NOMO-1 treated with DMSO at 0.1 percent for 48 hours (cell line): ENCODE measurements around the gene ARHGAP10.
"Not testable (repeated sequence)": the region's sequence is repeated elsewhere in the genome, so short reads cannot be mapped to it uniquely, and the experiment has no call there.

Experiments used
- DNase-seq: peaks from one replicate; lab custom pipeline; 2025; ENCODE audit not compliant: unreplicated experiment; lab: John Stamatoyannopoulos, UW

The ARHGAP10 gene

DNA sequence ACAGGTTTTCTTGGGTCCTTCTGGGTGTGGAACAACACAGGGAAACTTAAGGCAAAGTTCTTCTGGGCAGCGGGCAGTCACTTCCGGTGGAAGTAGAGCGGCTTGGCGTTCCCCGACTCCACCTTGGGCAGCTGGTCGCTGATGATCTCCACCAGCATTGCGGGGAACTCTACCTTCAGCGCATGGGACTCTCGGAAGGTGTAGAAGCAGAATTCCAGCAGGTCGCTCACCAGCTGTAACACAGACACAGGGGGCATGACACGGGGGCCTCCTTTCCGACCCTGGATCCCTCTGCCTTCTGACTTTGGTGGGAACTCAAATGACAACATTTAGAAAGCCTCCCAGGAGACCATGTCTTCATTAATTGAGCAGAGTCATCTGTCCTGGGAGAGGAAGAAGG lies 349.4 kb downstream of the ARHGAP10 start:
- no peak for DNase-seq

GRCh38 chr4:148081745-148082144 lies 349.9 kb downstream of the ARHGAP10 start:
- DNase-seq: no peak

- DNase-seq: not testable (repeated sequence)
Measured at GRCh38 chr4:148083073-148083472, 351.2 kb downstream of the ARHGAP10 start.

DNA sequence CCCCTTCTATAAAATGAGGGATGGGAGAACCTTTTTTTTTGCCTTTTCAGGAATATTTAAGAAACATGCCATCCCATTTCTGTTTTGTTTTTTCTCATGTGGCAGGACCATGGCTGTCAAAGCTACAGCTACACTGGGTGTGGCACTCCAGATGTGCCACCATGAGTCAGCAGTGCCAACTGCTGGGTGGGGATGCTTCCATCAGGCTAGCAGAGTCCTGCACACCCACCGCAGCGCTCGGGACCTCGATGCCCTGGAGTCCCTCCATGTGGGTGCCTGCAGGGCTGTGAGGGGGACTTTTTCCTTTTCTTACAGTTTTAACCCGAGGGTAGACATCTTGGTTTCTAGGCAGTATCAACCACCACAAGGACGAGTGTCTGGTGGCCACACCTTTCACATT lies 357.7 kb downstream of the ARHGAP10 start:
- no peak for DNase-seq

DNA sequence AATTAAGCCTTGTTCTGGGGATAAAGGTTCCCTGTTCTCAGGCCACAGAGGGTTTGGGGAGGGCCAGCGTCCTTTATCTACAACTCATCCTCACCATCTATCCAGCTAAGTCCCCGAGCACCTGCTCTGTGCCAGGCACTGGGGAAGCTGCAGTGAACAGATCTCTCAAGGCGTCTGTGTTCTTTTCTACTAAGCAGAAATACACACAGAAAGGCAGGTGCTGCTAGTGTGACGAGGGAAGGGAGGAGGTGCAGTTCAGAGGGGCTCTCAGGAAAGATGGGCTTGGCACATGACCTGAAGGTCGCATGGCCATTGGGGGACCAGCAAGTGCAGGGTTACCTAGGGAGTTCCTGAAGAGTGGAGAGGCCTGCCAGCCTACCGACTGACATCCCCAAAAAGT lies 358.1 kb downstream of the ARHGAP10 start:
- DNase-seq: no peak

DNA sequence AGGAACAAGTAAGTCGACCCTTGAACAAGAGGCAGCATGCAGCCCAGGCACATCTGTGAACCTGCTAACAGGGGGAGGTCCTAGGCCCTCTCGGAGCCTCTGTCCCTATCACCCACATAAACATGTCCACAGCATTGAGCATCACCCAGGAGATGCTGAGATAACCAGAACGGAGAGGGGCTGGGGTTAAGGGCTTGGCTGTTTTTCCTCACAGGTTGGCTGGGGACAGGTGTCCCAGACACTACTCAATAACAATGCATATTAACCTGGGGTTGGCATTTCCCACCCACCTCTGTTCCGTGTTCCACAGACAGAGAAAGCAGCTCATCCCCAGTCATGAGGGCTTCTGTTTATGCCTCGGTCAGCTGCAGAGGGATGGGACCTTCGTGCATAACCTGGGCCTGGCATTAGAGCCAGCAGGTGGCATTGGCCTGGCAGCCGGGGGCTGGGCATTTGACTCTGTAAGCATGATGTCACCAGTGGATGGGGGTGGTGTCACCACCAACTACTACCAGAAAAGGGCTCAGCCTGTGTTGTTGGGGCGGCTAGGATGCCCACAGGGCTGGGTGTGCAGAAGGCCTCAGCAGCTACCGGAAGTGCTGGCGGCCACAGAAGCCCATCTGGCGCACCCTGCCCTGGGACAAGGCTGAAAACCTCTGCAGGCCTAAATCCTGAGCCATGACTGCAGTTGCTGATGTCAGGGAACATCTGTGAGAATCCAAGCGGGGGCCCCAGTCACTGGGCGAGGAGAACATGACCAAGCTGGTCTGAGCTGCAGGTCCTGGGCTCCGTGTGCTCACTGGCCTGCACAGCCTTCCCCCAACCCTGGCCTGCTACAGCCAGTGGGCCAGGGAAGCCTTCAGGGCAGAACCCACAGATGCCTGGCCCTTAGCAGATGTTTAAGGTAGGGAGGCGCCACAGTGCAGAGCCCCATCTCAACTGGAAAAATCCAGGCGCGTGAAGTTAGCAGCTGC lies 358.9 kb downstream of the ARHGAP10 start:
- no peak for DNase-seq

DNA sequence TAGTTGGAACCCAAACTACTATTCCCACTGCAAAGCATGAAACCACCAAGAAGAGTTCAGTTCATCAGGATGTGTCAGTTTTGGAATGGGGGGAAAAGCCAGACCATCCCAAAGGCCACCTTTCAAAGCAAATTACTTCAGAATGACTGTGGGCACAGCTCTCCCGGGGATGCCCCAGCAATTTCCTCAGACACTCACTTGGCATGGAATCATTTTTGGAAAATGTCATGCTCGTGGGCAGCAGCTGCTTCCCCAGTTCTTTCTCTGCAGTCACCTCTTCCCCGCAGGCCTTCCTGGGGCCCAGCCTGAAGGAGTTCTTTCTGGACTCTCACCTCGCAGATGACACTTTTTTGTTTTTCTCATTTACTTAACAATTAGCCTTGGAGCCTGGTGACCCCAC lies 360.0 kb downstream of the ARHGAP10 start:
- no peak for DNase-seq

GRCh38 chr4:148092316-148093014 lies 360.6 kb downstream of the ARHGAP10 start:
- DNase-seq: no peak

- no peak for DNase-seq
Measured at GRCh38 chr4:148093065-148093464, 361.2 kb downstream of the ARHGAP10 start.

- DNase-seq: no peak
Measured at GRCh38 chr4:148094149-148094548, 362.3 kb downstream of the ARHGAP10 start.

DNA sequence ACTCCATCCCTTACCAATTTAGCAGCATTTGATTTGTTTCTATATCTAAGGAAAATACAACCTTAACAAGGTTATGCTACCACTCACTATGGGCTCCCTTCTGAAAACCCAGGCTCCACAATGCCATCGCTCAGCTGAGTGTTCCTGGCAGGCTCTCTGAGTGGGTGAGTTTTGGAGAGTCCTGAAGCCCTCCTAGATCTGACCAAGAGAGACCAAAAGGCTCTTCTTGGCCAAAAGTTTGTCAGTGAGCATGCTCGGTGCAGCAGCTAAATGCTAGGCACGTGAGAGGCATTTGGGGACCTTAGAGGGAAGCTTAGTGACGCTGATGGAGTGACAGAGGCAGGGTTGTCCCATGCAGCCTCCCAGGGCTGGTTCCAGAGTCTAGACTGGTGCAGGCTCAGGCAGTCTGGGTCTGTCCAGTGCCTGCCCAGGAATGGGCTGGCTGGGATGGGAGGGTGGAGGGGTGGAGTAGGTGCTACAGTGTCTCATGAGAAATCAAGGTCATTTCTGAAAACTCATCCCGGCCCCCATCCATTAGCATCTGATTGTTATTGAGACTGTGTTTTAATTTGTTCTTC lies 363.5 kb downstream of the ARHGAP10 start:
- DNase-seq: no peak

GRCh38 chr4:148097801-148098200 lies 365.9 kb downstream of the ARHGAP10 start:
- DNase-seq: no peak

DNA sequence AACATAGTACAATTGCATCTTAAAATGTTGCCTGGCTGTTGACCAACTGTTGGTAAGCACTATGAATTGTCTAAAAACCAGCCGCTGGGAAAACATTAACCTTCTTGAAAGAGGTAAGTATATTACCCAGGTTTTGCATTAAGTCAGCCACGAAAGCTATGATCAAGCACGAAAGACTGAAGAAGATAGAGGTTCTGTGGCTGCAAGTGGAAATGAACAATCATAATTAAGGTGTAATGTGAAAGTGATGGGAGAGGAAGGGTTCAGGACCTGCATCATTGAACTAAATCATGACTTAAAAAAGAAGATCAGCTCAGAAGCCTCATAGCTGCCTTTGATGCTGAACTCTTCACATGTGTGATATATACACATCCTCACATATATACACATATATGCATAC lies 369.3 kb downstream of the ARHGAP10 start:
- DNase-seq: no peak

DNA sequence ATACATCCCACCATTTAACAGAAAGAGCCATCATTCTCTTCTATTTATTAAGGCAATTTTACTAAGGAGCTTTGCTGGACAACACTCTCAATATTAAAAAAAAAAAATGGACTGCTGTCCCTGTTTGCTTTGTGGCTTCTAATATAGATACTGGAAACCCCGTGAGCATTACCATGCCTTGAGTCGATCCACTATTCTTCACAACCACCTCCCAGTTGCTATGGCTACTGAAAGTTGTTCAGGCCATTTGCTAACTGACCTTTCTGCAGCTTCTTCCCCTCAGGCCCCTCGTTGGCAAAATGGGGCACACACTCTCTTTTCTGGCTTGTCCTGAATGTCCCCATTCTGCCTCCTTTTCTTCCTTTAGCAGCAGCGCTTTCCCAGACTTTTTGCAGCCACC lies 369.9 kb downstream of the ARHGAP10 start:
- DNase-seq: no peak

DNA sequence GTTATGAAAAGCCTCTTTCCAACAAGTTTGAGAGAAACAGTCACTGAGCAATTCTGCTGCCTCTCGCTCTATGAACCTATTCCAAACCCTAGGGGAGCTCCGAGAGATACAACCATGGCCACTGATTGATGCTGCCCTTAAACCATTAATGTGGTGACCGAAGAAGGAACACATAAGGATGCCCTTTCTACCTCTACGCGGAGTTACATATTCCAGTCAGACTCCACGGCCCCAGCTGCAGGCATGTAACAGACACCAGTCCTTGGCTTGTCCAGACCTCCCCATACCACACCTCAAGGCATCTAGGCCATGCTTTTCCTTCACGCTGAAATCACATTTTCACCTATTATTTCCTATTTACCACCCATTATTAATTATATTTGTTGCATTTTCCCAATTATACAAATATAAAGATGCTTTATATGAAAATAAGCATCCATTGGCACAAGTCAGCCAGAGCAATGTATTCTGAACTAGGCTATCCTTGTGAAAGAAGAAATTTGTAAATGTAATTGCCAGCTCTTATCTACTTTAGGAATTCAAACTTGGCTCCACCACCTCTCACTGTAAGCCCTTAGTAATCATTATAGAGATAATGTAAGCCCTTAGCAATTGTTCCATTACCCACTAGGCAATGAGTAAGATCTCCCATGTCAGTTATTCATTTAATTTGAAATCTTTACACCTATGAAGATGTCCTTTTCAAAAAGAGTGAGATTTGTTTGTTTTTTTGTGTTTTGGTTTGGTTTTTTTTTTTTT lies 371.9 kb downstream of the ARHGAP10 start:
- DNase-seq: no peak

DNA sequence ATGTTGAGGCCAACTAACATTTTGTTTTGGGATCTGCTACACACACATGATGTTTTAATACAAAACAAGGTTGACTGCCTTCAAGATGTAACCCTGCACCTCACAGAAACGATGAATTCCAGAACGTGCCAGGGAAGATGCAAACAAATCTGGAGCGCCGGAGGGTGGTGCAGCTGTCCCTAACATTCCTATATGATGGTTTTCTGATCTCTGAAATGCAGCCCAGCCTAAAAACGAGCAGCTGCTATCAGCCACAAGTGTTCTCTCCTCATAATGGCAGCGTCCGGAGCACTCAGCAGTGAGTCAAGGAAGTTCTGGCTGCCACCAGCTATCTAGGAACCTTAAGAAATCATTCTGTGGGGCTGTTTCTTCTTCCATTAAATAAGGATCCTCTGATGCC lies 376.9 kb downstream of the ARHGAP10 start:
- no peak for DNase-seq

DNA sequence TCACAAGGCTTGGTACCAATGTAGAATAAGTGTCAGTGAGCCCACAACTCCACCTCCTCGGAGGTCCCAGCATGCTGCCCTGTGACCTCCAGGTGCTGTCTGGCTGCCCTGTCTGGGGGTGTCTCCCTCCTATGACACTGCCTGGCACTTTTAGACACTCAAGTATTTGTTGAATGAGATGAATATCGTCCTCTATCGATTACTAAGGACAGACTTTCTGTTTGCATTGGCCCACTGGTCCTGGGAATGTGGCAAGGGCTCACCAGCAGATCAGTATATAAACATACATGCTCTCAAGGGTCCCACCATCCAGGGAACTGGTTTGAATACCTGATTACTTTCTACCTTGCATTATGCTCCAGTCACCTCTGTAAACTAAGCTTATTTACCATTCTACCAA lies 377.3 kb downstream of the ARHGAP10 start:
- DNase-seq: no peak

DNA sequence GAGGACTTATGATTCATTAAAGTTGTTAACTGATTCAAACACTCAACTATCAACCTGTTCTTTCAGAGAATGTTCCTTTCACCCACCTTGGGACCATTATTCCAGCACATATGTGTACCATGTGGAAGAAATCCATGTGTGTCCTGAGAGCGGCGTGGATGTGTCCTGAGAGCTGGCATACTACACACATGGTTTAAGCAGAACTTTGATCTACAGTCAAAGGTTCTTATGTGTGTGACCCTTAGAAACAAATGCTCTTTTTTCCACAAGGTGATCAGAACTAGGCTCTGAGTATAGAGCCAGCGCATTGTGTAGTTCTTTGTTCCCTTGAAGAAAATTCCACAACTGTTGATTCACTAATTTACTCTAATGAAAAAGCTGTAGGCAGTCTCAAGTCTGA lies 378.3 kb downstream of the ARHGAP10 start:
- no peak for DNase-seq

DNA sequence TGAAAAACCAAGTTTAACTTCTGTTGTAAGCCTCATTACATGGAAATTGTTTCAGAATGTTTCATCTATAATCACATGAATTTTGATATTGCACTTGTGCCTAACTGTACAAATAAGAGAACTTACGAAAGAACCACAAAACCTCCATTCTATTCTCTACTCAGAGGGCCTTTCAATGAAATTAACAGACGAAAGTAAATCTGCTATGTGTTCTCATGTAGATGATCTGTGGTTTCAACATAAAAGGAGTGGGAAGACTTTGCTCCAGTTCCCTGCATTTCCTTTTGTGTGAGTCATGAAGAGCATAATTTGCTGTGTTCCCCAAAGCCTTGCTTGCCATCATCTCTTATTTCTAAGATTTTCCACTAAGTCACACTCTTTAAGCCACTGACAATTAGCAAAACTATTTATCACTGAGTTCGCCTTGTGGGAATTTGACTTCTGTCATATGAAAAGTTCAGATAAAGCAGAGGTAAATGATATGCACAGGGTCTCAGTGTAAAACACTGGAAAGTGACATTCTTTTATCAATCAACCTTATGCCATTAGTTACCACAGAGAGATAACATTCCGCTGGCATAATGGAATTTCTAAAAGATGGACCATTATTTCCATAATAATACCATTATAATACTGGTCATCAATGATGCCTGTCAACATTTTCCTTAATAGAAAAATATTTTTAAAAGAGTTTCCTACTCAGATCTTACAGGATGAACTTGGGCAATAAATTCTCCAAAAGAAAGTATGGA lies 380.5 kb downstream of the ARHGAP10 start:
- DNase-seq: no peak

GRCh38 chr4:148114436-148114835 lies 382.5 kb downstream of the ARHGAP10 start:
- no peak for DNase-seq
